Left renal cortex interstitium (tissue), 4 donors: ENCODE results near the gene SLC30A3. TPM values are rescaled to one million over a fixed set of nuclear protein-coding genes. Genes with fewer than 3 reads are reported as not detected.
"Not testable (repeated sequence)": the region's sequence is repeated elsewhere in the genome, so short reads cannot be mapped to it uniquely, and the experiment has no call there.

Experiments used
- DNase-seq, 4 donors: peaks; one replicate each; pipeline ENCODE4 v3.0.0-alpha.2; 2013; ENCODE audit warnings: low read depth in 4 of 4, low spot score in 2 of 4, missing footprints in 1 of 4
- polyA plus RNA-seq, 4 donors: library from polyadenylated mRNA; unstranded; fragments of 120-200 nt; gene quantifications; one replicate each; pipeline ENCODE4 v1.2.1, GENCODE V29; 2013; ENCODE audit not compliant: insufficient read length in 4 of 4

Gene SLC30A3
- polyA plus RNA-seq, 4 donors: 5.3 to 11.2 (median 7.0) TPM

DNA sequence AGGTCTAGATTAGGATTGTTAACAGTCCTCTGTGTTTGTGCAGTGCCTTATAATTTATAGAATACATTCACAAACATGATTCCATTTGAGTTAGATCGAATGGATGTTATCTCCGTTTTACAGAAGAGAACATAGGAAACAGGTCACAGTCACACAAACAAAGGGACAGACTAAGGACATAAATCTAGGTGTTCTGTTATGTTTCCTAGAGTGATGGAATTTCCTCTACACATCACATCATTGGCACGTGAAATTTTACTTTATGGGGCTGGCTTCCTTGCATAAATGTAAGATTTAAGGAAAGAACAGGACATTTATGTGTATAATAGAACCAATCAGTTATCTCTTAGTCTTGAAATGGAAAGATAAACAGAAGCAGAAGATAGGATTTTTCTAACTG is 25.8 kb upstream of the SLC30A3 start:
- DNase-seq: no peak

GRCh38 chr2:27285481-27285880 is 22.6 kb upstream of the SLC30A3 start:
- no peak for DNase-seq

GRCh38 chr2:27284996-27285395 is 22.1 kb upstream of the SLC30A3 start:
- DNase-seq: no peak

GRCh38 chr2:27282892-27283291 is 20.0 kb upstream of the SLC30A3 start:
- DNase-seq: no peak

- DNase-seq: no peak
Measured at GRCh38 chr2:27281855-27282559, 19.2 kb upstream of the SLC30A3 start, which contains the start of gene TRIM54. Gene TRIM54 (plus strand): TSS chr2:27282429. CDS start chr2:27282732, 303 bp downstream.

GRCh38 chr2:27281442-27281841 is 18.6 kb upstream of the SLC30A3 start:
- DNase-seq: no peak

DNA sequence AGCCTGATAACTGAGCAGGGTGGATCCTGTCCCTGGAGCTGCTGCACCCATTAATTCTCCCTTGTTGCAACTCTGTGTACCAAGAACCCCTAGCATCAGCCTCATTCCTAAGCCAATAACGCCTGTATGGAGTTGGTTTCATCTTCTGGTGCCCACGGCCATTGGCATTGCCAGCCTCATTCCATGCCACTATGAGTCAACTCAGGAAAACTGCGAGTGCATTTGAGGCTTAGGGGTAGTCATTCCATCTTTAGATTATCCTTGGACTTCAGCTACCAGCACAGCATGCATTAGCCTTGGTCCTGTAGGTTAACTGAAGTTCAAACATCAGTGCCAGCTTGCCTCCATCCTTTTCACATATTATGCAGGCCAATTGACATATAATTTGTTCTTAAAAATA is 18.0 kb upstream of the SLC30A3 start:
- DNase-seq: no peak

DNA sequence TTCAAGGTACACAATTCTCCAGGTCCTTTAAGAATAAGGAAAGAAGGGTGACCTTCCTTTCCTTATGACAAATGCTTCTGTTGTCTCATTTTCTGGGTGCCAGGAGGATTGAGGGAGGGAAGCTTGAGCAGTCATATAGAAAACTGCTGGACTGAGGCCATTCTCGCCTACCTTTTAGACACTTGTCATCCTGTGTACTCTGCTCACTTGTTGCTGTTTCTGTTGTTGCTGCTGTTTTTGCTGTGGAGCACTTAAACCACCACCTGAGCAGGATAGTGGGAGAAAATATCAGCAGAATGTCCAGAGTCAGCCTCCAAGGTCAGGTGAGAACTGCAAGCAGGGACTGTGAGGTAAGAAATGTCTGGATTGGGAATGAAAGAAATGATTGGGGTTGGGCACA is 15.2 kb upstream of the SLC30A3 start:
- DNase-seq: no peak

GRCh38 chr2:27275211-27276150 is 12.6 kb upstream of the SLC30A3 start, which contains the start of gene DNAJC5G:
Gene DNAJC5G (plus strand): TSS chr2:27275433. CDS start chr2:27276729, 1,296 bp downstream.
- DNase-seq: no peak

DNA sequence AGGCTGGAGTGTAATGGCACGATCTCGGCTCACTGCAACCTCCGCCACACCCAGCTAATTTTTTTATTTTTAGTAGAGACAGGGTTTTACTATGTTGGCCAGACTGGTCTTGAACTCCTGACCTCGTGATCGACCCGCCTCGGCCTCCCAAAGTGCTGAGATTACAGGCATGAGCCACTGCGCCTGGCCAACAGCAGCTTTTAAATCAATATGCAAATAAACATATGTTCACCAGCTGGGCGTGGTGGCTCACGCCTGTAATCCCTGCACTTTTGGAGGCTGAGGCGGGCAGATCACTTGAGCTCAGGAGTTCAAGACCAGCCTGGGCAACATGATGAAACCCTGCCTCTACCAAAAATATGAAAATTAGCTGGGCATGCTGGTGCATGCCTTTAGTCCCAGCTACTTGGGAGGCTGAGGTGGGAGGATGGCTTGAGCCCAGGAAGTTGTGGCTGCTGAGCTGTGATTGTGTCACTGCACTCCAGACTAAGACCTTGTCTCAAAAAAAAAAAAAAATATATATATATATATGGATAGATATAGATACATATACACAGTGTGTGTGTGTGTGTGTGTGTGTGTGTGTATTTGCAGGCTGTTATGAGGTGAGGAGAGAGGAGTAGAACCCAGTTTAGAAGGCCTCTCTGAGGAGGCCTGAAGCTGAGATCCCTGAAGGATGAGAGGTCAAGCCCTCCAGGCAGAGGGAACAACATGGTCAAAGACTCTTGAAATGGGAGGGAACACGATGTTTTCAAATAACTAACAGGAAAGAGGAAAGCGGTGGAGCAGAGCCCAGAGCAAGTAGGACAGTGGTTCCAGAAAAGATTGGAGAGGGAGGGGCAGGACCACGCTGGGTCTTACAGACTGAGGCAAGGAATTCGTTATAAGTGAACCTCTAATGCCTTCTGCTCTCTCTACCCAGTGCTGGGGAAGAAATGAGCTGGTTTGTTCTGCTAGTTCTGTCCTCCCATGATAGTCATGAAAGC is 10.0 kb upstream of the SLC30A3 start:
- not testable (repeated sequence) for DNase-seq

DNA sequence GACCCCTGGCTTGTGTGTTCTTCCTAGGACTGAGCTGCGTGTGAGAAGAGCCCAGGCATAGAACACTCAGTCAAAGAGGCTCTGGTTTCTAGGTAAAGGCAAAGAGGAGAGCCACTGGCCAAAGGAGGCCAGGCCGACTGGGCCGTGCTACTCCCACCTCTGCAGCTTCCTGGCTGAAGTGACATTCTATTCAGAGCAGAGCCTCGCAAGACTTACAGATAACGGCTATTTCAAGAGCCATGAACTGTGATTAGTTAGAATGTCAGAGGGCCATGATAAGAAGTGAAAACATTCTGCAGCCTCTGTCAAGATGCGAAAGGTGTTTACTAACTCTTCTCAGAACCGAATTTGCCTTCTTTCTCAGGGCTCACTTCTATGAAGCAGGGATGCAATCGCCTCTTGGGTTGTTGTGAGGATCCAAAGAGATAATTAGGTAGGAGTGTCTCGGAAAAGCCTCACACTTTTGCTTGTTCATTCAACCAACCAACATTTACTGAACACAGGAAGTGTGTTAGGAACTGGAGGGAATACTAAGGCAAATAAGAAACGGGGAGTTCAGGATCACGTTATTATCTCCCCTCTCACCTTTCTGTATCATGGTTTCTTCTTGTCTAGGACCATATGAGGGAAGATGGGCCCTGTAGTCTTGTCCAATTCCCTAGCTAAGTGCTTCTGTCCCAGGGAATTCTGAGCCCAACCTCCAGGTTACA is 8.9 kb upstream of the SLC30A3 start:
- no peak for DNase-seq

GRCh38 chr2:27270670-27271069 is 7.8 kb upstream of the SLC30A3 start:
- no peak for DNase-seq

- DNase-seq: no peak
Measured at GRCh38 chr2:27270131-27270530, 7.3 kb upstream of the SLC30A3 start.

- DNase-seq: not testable (repeated sequence)
Measured at GRCh38 chr2:27268296-27268695, 5.4 kb upstream of the SLC30A3 start.

DNA sequence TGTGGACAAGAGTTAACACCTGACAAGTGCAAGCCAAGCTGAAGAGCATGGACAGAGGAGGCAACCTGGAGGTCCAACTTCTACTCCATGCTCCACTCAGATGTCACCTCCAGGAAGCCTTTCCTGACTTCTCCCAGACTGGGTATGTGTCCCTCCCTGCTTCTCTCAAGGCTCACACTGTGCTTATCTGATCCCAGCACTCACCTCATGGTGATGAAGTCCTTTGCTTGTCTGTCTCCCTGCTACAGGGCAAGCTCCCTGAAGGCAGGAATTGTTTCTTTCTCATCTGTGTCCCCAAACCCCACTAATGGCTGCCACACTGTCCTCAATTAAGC is 2.7 kb upstream of the SLC30A3 start:
- no peak for DNase-seq

DNA sequence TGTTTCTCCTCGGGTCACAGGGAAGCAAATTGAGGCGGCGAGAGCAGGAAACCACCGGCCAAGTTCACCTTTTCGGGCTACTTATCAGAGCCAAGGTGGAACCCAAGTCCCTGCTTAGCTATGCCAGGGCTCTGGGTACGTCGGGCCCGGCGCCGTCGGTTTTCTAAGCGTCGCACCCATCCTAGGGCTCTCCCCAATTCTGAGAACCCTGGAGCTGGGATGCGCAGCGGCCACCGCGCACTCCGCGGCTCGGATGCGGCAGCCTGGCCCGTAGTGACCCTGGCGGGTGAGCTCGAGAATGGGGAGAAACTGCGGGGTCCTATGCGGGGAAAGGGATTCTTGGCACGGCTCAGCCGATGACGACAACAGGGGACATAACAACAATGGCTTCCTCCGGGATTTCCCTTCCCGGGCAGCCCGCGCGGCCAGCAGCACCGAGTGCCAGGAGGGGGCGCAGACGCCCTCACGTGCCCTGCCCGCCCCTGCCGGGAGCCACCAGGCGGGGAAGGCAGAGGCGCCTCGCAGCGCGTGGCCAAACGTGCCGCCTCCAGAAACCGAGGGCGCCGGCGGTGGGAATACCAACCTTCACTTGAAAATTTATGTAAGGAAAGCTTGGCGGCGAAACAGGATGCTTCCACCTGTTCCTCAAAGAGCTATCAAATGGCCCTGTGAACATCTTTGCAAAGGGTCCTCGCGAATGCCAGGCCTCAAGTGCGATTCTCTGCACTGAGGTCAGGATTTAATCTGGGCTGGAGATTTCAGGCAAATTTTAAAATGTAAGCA is 2.1 kb upstream of the SLC30A3 start:
- DNase-seq: peak in 1 of 4 donors; percentile 61

- DNase-seq: no peak
Measured at GRCh38 chr2:27264253-27264752, 1.5 kb upstream of the SLC30A3 start.

GRCh38 chr2:27263287-27264252 is 723 bp upstream of the SLC30A3 start:
- DNase-seq: no peak
